WTC11 (cell line): ENCODE data around the gene NQO1. TPM values are rescaled to one million over a fixed set of nuclear protein-coding genes. Genes with fewer than 3 reads are reported as not detected.

Experiments used
- ATAC-seq: fragments of 200-7000 bp; cut with Tn5 transposase; 2 replicates; pipeline ENCODE4 v1.10.0; 2021; ENCODE audit warnings: mild to moderate bottlenecking, moderate library complexity
- CTCF ChIA-PET: fragments of 300-600 bp; sonication (Branson Sonifier 250); formaldehyde crosslinking; loops from one replicate; lab custom pipeline; 2021; ENCODE audit warnings: antibody characterized with exemption; lab: Charles Lee
- POLR2A ChIA-PET: fragments of 350-600 bp; sonication (Branson Sonifier 250); formaldehyde crosslinking; loops from one replicate; lab custom pipeline; 2021; ENCODE audit warnings: antibody characterized with exemption; lab: Charles Lee
- DNase-seq: peaks from one replicate; pipeline ENCODE4 v3.0.0; 2021; ENCODE audit warnings: low spot score
- H3K27ac Mint-ChIP-seq: 2 replicates; pipeline ENCODE4 v1.8.0; 2021; ENCODE audit warnings: mixed read lengths
- H3K27me3 Mint-ChIP-seq: 2 replicates; pipeline ENCODE4 v1.8.0; 2021; ENCODE audit warnings: low read depth, mild to moderate bottlenecking, moderate library complexity, mixed read lengths
- H3K36me3 Mint-ChIP-seq: 2 replicates; pipeline ENCODE4 v1.8.0; 2021; ENCODE audit warnings: mixed read lengths
- H3K4me1 Mint-ChIP-seq: 2 replicates; pipeline ENCODE4 v1.8.0; 2022; ENCODE audit warnings: mixed read lengths
- H3K4me3 Mint-ChIP-seq: 2 replicates; pipeline ENCODE4 v1.8.0; 2021; ENCODE audit warnings: mild to moderate bottlenecking, moderate library complexity, mixed read lengths
- H3K9me3 Mint-ChIP-seq: 2 replicates; pipeline ENCODE4 v1.8.0; 2021; ENCODE audit warnings: mixed read lengths
- CTCF ChIP-seq: fragments of 200-600 bp; IDR thresholded peaks from 2 replicates; pipeline ENCODE4 v1.8.0; 2022; ENCODE audit warnings: antibody characterized with exemption
- MLX ChIP-seq: sonication (generic); formaldehyde crosslinking; IDR thresholded peaks from 2 replicates; pipeline ENCODE4 v1.8.1; 2023; ENCODE audit warnings: mild to moderate bottlenecking, missing genetic modification reagents, moderate library complexity
- NFE2L1 ChIP-seq: sonication (generic); formaldehyde crosslinking; IDR thresholded peaks from 2 replicates; pipeline ENCODE4 v1.8.1; 2023; ENCODE audit warnings: missing genetic modification reagents
- RORB ChIP-seq: fragments of 250-450 bp; sonication (Bioruptor Pico); IDR thresholded peaks from 2 replicates; pipeline ENCODE4 v1.9.0; 2021; ENCODE audit warnings: mild to moderate bottlenecking
- ZNF138 ChIP-seq: sonication (generic); formaldehyde crosslinking; conservative IDR thresholded peaks from 2 replicates; pipeline ENCODE4 v1.8.1; 2022; ENCODE audit warnings: mild to moderate bottlenecking, moderate library complexity, missing genetic modification reagents
- ZNF232 ChIP-seq: sonication (generic); formaldehyde crosslinking; IDR thresholded peaks from 2 replicates; pipeline ENCODE4 v1.8.0; 2022; ENCODE audit warnings: mild to moderate bottlenecking, missing genetic modification reagents
- ZNF263 ChIP-seq: sonication (generic); formaldehyde crosslinking; IDR thresholded peaks from 2 replicates; pipeline ENCODE4 v1.8.1; 2022; ENCODE audit warnings: low read depth, mild to moderate bottlenecking, moderate library complexity, missing genetic modification reagents
- ZNF416 ChIP-seq: fragments of 250-450 bp; sonication (Bioruptor Pico); IDR thresholded peaks from 2 replicates; pipeline ENCODE4 v1.9.0; 2021; ENCODE audit warnings: mild to moderate bottlenecking, inconsistent platforms
- ZNF532 ChIP-seq: fragments of 250-450 bp; sonication (Bioruptor Pico); IDR thresholded peaks from 2 replicates; pipeline ENCODE4 v1.9.0; 2021; ENCODE audit warnings: mild to moderate bottlenecking, borderline replicate concordance
- total RNA-seq: library from RNA; stranded (reverse); gene quantifications from 3 replicates; pipeline ENCODE4 v1.2.3, GENCODE V29; 2021
- TF ChIP-seq, protein P1 (sequence below): sonication (generic); formaldehyde crosslinking; IDR thresholded peaks from 2 replicates; pipeline ENCODE4 v1.8.1; 2023; ENCODE audit warnings: mild to moderate bottlenecking, missing genetic modification reagents
- TF ChIP-seq, protein P2 (sequence below): sonication (generic); formaldehyde crosslinking; conservative IDR thresholded peaks from 2 replicates; pipeline ENCODE4 v1.8.1; 2023; ENCODE audit warnings: mild to moderate bottlenecking, low read depth, missing genetic modification reagents, moderate library complexity
- TF ChIP-seq, protein P3 (sequence below): fragments of 250-450 bp; sonication (Bioruptor Pico); conservative IDR thresholded peaks from 2 replicates; pipeline ENCODE4 v1.9.0; 2021; ENCODE audit warnings: mild to moderate bottlenecking
- TF ChIP-seq, protein P4 (sequence below): fragments of 250-450 bp; sonication (Bioruptor Pico); IDR thresholded peaks from 2 replicates; pipeline ENCODE4 v1.9.0; 2021; ENCODE audit warnings: mild to moderate bottlenecking
- TF ChIP-seq, protein P5 (sequence below): fragments of 250-450 bp; sonication (Bioruptor Pico); IDR thresholded peaks from 2 replicates; pipeline ENCODE4 v1.9.0; 2021; ENCODE audit warnings: mild to moderate bottlenecking

NQO1 gene
- total RNA-seq, 1 experiment from 2014 or later: 38.9 TPM

GRCh38 chr16:69717066-69717465 is 9.3 kb downstream of the NQO1 start:
- TF ChIP-seq, protein P1, sequence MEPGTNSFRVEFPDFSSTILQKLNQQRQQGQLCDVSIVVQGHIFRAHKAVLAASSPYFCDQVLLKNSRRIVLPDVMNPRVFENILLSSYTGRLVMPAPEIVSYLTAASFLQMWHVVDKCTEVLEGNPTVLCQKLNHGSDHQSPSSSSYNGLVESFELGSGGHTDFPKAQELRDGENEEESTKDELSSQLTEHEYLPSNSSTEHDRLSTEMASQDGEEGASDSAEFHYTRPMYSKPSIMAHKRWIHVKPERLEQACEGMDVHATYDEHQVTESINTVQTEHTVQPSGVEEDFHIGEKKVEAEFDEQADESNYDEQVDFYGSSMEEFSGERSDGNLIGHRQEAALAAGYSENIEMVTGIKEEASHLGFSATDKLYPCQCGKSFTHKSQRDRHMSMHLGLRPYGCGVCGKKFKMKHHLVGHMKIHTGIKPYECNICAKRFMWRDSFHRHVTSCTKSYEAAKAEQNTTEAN (CRISPR knock-in tag): no peak
- TF ChIP-seq, protein P2, sequence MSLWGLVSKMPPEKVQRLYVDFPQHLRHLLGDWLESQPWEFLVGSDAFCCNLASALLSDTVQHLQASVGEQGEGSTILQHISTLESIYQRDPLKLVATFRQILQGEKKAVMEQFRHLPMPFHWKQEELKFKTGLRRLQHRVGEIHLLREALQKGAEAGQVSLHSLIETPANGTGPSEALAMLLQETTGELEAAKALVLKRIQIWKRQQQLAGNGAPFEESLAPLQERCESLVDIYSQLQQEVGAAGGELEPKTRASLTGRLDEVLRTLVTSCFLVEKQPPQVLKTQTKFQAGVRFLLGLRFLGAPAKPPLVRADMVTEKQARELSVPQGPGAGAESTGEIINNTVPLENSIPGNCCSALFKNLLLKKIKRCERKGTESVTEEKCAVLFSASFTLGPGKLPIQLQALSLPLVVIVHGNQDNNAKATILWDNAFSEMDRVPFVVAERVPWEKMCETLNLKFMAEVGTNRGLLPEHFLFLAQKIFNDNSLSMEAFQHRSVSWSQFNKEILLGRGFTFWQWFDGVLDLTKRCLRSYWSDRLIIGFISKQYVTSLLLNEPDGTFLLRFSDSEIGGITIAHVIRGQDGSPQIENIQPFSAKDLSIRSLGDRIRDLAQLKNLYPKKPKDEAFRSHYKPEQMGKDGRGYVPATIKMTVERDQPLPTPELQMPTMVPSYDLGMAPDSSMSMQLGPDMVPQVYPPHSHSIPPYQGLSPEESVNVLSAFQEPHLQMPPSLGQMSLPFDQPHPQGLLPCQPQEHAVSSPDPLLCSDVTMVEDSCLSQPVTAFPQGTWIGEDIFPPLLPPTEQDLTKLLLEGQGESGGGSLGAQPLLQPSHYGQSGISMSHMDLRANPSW (CRISPR knock-in tag): no peak
- no peak for TF ChIP-seq ZNF532 (CRISPR knock-in tag)
- no peak for TF ChIP-seq ZNF263 (CRISPR knock-in tag)
- TF ChIP-seq ZNF416 (CRISPR knock-in tag): no peak
- TF ChIP-seq, protein P3, sequence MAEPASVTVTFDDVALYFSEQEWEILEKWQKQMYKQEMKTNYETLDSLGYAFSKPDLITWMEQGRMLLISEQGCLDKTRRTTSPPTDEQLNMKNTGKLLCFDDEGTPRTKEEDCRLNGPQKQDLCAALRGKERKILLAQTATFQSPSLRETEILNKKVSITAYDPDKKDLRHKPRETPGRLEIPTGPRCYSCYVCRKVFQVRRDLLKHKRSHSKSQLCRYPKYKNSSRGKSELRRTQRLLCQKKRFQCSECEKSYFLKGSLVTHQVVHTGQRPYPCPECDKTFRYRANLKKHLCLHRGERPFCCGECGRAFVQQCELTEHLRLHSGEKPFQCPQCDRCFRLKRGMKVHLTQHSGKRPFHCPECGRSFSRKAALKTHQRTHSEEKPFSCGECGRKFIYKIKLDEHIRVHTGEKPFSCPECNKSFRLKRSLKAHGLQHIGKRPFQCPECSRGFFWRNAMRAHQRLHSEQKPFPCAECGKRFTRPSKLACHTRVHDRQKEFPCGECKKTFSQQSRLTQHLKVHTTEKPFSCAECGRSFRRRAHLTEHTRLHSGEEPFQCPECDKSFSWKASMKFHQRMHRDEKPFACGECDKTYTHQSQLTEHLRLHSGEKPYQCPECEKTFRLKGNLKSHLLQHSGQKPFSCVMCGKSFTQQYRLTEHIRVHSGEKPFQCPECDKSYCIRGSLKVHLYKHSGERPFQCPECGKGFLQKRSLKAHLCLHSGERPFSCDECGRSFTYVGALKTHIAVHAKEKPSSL: no peak
- no peak for TF ChIP-seq ZNF232 (CRISPR knock-in tag)
- no peak for TF ChIP-seq RORB
- no peak for TF ChIP-seq NFE2L1 (CRISPR knock-in tag)
- TF ChIP-seq ZNF138: no peak
- no peak for TF ChIP-seq CTCF
- TF ChIP-seq, protein P4, sequence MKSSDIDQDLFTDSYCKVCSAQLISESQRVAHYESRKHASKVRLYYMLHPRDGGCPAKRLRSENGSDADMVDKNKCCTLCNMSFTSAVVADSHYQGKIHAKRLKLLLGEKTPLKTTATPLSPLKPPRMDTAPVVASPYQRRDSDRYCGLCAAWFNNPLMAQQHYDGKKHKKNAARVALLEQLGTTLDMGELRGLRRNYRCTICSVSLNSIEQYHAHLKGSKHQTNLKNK (CRISPR knock-in tag): no peak
- TF ChIP-seq, protein P5, sequence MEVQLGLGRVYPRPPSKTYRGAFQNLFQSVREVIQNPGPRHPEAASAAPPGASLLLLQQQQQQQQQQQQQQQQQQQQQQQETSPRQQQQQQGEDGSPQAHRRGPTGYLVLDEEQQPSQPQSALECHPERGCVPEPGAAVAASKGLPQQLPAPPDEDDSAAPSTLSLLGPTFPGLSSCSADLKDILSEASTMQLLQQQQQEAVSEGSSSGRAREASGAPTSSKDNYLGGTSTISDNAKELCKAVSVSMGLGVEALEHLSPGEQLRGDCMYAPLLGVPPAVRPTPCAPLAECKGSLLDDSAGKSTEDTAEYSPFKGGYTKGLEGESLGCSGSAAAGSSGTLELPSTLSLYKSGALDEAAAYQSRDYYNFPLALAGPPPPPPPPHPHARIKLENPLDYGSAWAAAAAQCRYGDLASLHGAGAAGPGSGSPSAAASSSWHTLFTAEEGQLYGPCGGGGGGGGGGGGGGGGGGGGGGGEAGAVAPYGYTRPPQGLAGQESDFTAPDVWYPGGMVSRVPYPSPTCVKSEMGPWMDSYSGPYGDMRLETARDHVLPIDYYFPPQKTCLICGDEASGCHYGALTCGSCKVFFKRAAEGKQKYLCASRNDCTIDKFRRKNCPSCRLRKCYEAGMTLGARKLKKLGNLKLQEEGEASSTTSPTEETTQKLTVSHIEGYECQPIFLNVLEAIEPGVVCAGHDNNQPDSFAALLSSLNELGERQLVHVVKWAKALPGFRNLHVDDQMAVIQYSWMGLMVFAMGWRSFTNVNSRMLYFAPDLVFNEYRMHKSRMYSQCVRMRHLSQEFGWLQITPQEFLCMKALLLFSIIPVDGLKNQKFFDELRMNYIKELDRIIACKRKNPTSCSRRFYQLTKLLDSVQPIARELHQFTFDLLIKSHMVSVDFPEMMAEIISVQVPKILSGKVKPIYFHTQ (CRISPR knock-in tag): no peak
- TF ChIP-seq MLX (CRISPR knock-in tag): no peak
- no peak for DNase-seq
- no peaks in the 10 kb centered on the region for H3K36me3 Mint-ChIP-seq
- H3K9me3 Mint-ChIP-seq: no peaks in the 10 kb centered on the region
- peaks cover 2% of the 10 kb centered on the region; the same call in 1 of the 2 replicates for H3K4me1 Mint-ChIP-seq
- peak overlapping the region; percentile 8; the same call in 1 of the 2 replicates for H3K27ac Mint-ChIP-seq
- POLR2A ChIA-PET: interaction anchor here (0.7 kb wide), 1 partner anchor 10 kb away, joined by 3 read pairs; no protein-coding TSS in a partner anchor
- CTCF ChIA-PET: interaction anchor here (0.7 kb wide), 1 partner anchor 45 kb away, joined by 3 read pairs; no protein-coding TSS in a partner anchor
- no peak for ATAC-seq
- H3K4me3 Mint-ChIP-seq: no peak overlapping the region
- no peaks in the 10 kb centered on the region for H3K27me3 Mint-ChIP-seq
